Gastroesophageal sphincter (tissue), 4 donors: ENCODE results near the gene LGR4. TPM values are rescaled to one million over a fixed set of nuclear protein-coding genes. Genes with fewer than 3 reads are reported as not detected.

ENCODE experiments used
- ATAC-seq: fragments of 150-250 bp; one replicate; pipeline ENCODE4 v1.9.1; 2016; ENCODE audit warnings: mild to moderate bottlenecking, moderate library complexity
- H3K27ac ChIP-seq, 4 donors: fragments of 200-600 bp; sonication (generic) in 3 of 4; 1 replicate in 3 of 4; 2 replicates in 1 of 4; pipeline ENCODE4 v1.5.1; 2016 to 2019
- H3K27me3 ChIP-seq: fragments of 200-600 bp; sonication (generic); one replicate; pipeline ENCODE4 v1.5.1; 2019
- H3K36me3 ChIP-seq, 2 donors: fragments of 200-600 bp; sonication (generic); one replicate each; pipeline ENCODE4 v1.5.1; 2019; ENCODE audit warnings: control low read depth in 1 of 2
- H3K4me1 ChIP-seq, 3 donors: fragments of 200-600 bp; sonication (generic); 1 replicate in 2 of 3; 2 replicates in 1 of 3; pipeline ENCODE4 v1.5.1; 2016 to 2019; ENCODE audit warnings: control low read depth in 2 of 3
- H3K4me3 ChIP-seq, 2 donors: fragments of 200-600 bp; sonication (generic); one replicate each; pipeline ENCODE4 v1.5.1; 2019; ENCODE audit warnings: mild to moderate bottlenecking in 1 of 2, moderate library complexity in 1 of 2
- H3K9me3 ChIP-seq, 3 donors: fragments of 200-600 bp; sonication (generic); one replicate each; pipeline ENCODE4 v1.5.1; 2017 to 2019; ENCODE audit warnings: control low read depth in 2 of 3
- CTCF ChIP-seq, 4 experiments: fragments of 200-600 bp in 2 of 4; fragments of 450-650 bp in 2 of 4; sonication (generic) in 1 of 4; IDR thresholded peaks; one replicate each; pipeline ENCODE4 v1.5.1; 2017 to 2019; ENCODE audit warnings: antibody characterized with exemption in 4 of 4, mild to moderate bottlenecking in 2 of 4, moderate library complexity in 2 of 4
- EP300 ChIP-seq: sonication (generic); formaldehyde crosslinking; IDR thresholded peaks from one replicate; pipeline ENCODE4 v1.6.1; 2017; ENCODE audit warnings: antibody characterized with exemption, mild to moderate bottlenecking
- POLR2A ChIP-seq, 2 donors: fragments of 450-650 bp; IDR thresholded peaks; one replicate each; pipeline ENCODE4 v1.6.1; 2017; ENCODE audit warnings: antibody characterized with exemption in 2 of 2, mild to moderate bottlenecking in 2 of 2, moderate library complexity in 1 of 2
- POLR2AphosphoS5 ChIP-seq: sonication (generic); formaldehyde crosslinking; IDR thresholded peaks from one replicate; pipeline ENCODE4 v1.6.1; 2017; ENCODE audit warnings: antibody characterized with exemption
- WGBS, 2 donors: methylation state at CpG; one replicate each; pipeline ENCODE4 v1.1.5; 2018; ENCODE audit warnings: low coverage in 1 of 2; 5-methylcytosine and 5-hydroxymethylcytosine counted together
- total RNA-seq, 4 donors: library from RNA; depleted of rRNA; stranded (reverse); fragments of >200 nt; gene quantifications; one replicate each; pipeline ENCODE4 v1.1.0, GENCODE V29; 2016

The LGR4 gene
- total RNA-seq, 4 donors from 2014 or later = 21.0 to 35.9 (median 31.8) TPM

GRCh38 chr11:27514076-27514475 is 41.5 kb upstream of the LGR4 start:
- no peak for TF ChIP-seq POLR2AphosphoS5
- no peak for TF ChIP-seq CTCF (IDR thresholded peaks at IDR 0.05)
- TF ChIP-seq POLR2A (IDR thresholded peaks at IDR 0.05) = no peak
- no peak for TF ChIP-seq EP300
- Histone ChIP-seq H3K4me1 (no peaks in the 10 kb centered on the region), H3K9me3 (no peaks in the 10 kb centered on the region), H3K27me3 (no peaks in the 10 kb centered on the region), H3K27ac (no peak overlapping the region), H3K4me3 (no peak overlapping the region), H3K36me3 (no peaks in the 10 kb centered on the region)
- no peak for ATAC-seq
- 74 to 91% methylated on average over 4 of the region's 4 CpGs for WGBS, 2 donors

- Histone ChIP-seq H3K36me3 (no peaks in the 10 kb centered on the region), H3K27me3 (no peaks in the 10 kb centered on the region), H3K27ac (no peak overlapping the region), H3K9me3 (no peaks in the 10 kb centered on the region), H3K4me1 (no peaks in the 10 kb centered on the region), H3K4me3 (no peak overlapping the region)
- TF ChIP-seq POLR2A (IDR thresholded peaks at IDR 0.05) (no peak), POLR2AphosphoS5 (no peak), EP300 (no peak), CTCF (IDR thresholded peaks at IDR 0.05) (no peak)
- 54 to 91% methylated on average over 2 of the region's 2 CpGs for WGBS, 2 donors
- no peak for ATAC-seq
These were observed 40.8 kb upstream of the LGR4 start for GRCh38 chr11:27513389-27513788.

DNA sequence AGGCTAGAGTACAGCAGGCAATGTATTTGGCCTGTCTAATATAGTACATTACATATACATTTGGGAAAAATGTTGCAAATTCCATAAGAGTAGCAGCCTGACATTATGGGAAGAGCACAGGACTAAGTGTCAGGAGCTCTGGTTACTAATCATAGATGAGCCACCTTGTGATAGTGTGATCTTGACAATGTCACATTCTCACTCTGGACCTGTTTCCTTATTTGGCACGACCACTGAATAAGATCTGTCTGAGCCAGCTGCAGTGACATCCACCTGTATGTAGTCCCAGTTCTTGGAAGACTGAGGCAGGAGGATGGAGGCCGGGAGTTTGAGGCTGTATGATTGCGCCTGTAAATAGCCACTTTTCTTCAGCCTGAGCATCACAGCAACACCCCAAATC is 39.6 kb upstream of the LGR4 start:
- no peak for TF ChIP-seq CTCF (IDR thresholded peaks at IDR 0.05)
- TF ChIP-seq POLR2A (IDR thresholded peaks at IDR 0.05) = no peak
- no peak for TF ChIP-seq EP300
- TF ChIP-seq POLR2AphosphoS5 = no peak

GRCh38 chr11:27509908-27510307 is 37.3 kb upstream of the LGR4 start:
- no peak for TF ChIP-seq EP300
- no peak for TF ChIP-seq CTCF (IDR thresholded peaks at IDR 0.05)
- no peak for TF ChIP-seq POLR2A (IDR thresholded peaks at IDR 0.05)
- TF ChIP-seq POLR2AphosphoS5 = no peak
- Histone ChIP-seq H3K9me3 (no peaks in the 10 kb centered on the region), H3K36me3 (no peaks in the 10 kb centered on the region), H3K4me1 (peaks cover 6 to 22% (median 8%) of the 10 kb centered on the region in 3 donors), H3K27me3 (no peaks in the 10 kb centered on the region), H3K27ac (no peak overlapping the region), H3K4me3 (no peak overlapping the region)
- no peak for ATAC-seq
- WGBS, 2 donors = 89 to 93% methylated on average over 4 of the region's 4 CpGs

More for the DNA sequence above, 39.6 kb upstream of the LGR4 start:
- no peak for ATAC-seq
- no peak overlapping the region for H3K4me3 ChIP-seq
- WGBS, 2 donors = 87 to 89% methylated on average over 3 of the region's 3 CpGs
- H3K27ac ChIP-seq = no peak overlapping the region
- no peaks in the 10 kb centered on the region for H3K9me3 ChIP-seq
- no peaks in the 10 kb centered on the region for H3K27me3 ChIP-seq
- peaks cover 0 to 9% (median 0%) of the 10 kb centered on the region in 3 donors for H3K4me1 ChIP-seq
- H3K36me3 ChIP-seq = no peaks in the 10 kb centered on the region

- Histone ChIP-seq H3K4me1 (peaks cover 8 to 44% (median 15%) of the 10 kb centered on the region in 3 donors), H3K4me3 (peak overlapping the region in 1 of 2 donors; percentile 66), H3K27ac (peak overlapping the region in 2 of 4 donors; percentile 95), H3K36me3 (peaks cover 0 to 2% of the 10 kb centered on the region in 2 donors), H3K9me3 (no peaks in the 10 kb centered on the region), H3K27me3 (no peaks in the 10 kb centered on the region)
- TF ChIP-seq POLR2A (IDR thresholded peaks at IDR 0.05) = no peak
- no peak for TF ChIP-seq CTCF (IDR thresholded peaks at IDR 0.05)
- no peak for TF ChIP-seq POLR2AphosphoS5
- no peak for TF ChIP-seq EP300
- 86 to 100% methylated on average over 1 to 3 of the region's 4 CpGs for WGBS, 2 donors
- ATAC-seq = no peak
These were observed 35.1 kb upstream of the LGR4 start for GRCh38 chr11:27507557-27508322.
